Neuron (in vitro differentiated cells): ENCODE measurements around the gene SLC6A8.
A peak's percentile ranks its signal among the peaks of the same experiment; 100 is the strongest.

Experiments used
- H2AFZ ChIP-seq: one replicate; pipeline ENCODE4 v1.6.1; 2013; ENCODE audit warnings: low read depth, mild to moderate bottlenecking, inconsistent platforms, low read length, moderate library complexity
- H3K27me3 ChIP-seq: one replicate; pipeline ENCODE4 v1.6.1; 2013; ENCODE audit warnings: low read length; ENCODE audit not compliant: insufficient read depth
- H3K36me3 ChIP-seq: one replicate; pipeline ENCODE4 v1.6.1; 2013; ENCODE audit warnings: low read length; ENCODE audit not compliant: insufficient read depth
- H3K4me1 ChIP-seq: one replicate; pipeline ENCODE4 v1.6.1; 2013; ENCODE audit warnings: low read length; ENCODE audit not compliant: insufficient read depth
- H3K4me3 ChIP-seq: 2 replicates; pipeline ENCODE4 v1.5.1; 2013; ENCODE audit warnings: mild to moderate bottlenecking, low read length, moderate library complexity
- H3K9me3 ChIP-seq: one replicate; pipeline ENCODE4 v1.6.1; 2013; ENCODE audit warnings: low read length

SLC6A8 gene

DNA sequence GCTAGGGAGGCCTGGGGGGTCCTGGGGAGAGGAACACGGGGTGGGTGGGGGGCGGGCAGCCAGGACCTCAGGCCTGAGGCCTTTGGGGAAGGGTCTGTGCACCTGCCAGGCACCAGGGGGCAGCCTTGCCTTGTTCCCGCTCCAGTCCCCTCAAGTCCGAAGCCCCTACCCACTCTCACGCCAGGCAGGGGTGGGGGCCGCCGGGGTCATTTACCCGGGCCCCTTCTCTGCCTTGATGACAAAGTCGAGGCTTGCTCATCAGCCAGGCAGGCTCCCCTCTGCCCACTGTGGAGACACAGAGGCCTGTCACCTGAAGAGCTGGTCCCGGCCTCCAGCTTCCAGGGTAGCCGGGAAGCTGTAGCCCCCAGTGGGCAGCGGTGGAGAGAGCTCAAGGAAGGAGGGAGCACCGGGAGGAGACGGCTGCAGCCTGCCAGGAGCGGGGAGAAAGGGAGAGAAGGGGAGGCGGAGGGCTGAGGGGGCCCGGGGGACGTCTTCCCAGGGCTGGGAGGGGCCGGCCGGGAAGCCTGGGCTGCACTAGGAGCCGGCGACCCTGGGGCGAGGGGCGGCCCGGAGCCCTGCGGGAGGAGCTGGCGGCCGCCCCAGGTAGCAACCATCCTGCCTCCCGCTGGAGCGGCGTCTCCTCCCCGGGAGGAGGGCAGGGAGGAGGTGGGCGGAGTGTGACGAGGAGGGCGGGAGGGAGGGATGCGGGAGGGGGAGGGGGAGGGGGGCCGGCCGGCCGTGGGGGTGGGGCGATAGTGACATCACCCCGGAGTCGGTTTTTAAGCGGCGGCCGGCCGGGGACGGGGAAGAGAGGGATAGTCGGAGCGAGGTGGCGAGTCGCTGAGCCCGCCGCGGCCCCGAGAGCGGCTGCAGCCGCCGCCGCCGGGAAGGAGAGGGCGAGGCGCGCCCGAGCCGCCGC lies at the start of gene SLC6A8:
TSS of gene SLC6A8 (plus strand) at position 806 of the 919 bp plus-strand sequence. CDS start 649 bp downstream, outside the sequence.
- peaks cover 8% of the 10 kb centered on the region for H3K36me3 ChIP-seq
- peaks cover 42% of the 10 kb centered on the region for H3K4me1 ChIP-seq
- H3K27me3 ChIP-seq: no peaks in the 10 kb centered on the region
- H3K4me3 ChIP-seq: peak within 1 kb of the TSS; percentile 69
- no peaks in the 10 kb centered on the region for H3K9me3 ChIP-seq
- H2AFZ ChIP-seq: no peak within 1 kb of the TSS

GRCh38 chrX:153638041-153638371 lies 49.7 kb upstream of the SLC6A8 start:
- peaks cover 65% of the 10 kb centered on the region for H3K27me3 ChIP-seq
- H3K4me3 ChIP-seq: no peak overlapping the region
- H3K4me1 ChIP-seq: no peaks in the 10 kb centered on the region
- no peaks in the 10 kb centered on the region for H3K36me3 ChIP-seq
- H3K9me3 ChIP-seq: no peaks in the 10 kb centered on the region
- no peak overlapping the region for H2AFZ ChIP-seq

GRCh38 chrX:153638436-153639176 lies 49.1 kb upstream of the SLC6A8 start:
- Histone ChIP-seq H2AFZ (no peak overlapping the region), H3K4me3 (no peak overlapping the region), H3K4me1 (peaks cover 2% of the 10 kb centered on the region), H3K27me3 (peaks cover 67% of the 10 kb centered on the region), H3K9me3 (no peaks in the 10 kb centered on the region), H3K36me3 (no peaks in the 10 kb centered on the region)

- Histone ChIP-seq H3K36me3 (no peaks in the 10 kb centered on the region), H2AFZ (no peak overlapping the region), H3K4me3 (no peak overlapping the region), H3K9me3 (no peaks in the 10 kb centered on the region), H3K27me3 (peaks cover 71% of the 10 kb centered on the region), H3K4me1 (peaks cover 6% of the 10 kb centered on the region)
These were observed 48.3 kb upstream of the SLC6A8 start for GRCh38 chrX:153639177-153640044.

GRCh38 chrX:153640045-153640686 lies 47.6 kb upstream of the SLC6A8 start:
- no peak overlapping the region for H2AFZ ChIP-seq
- H3K9me3 ChIP-seq: no peaks in the 10 kb centered on the region
- peaks cover 7% of the 10 kb centered on the region for H3K4me1 ChIP-seq
- peaks cover 75% of the 10 kb centered on the region for H3K27me3 ChIP-seq
- no peak overlapping the region for H3K4me3 ChIP-seq
- no peaks in the 10 kb centered on the region for H3K36me3 ChIP-seq

DNA sequence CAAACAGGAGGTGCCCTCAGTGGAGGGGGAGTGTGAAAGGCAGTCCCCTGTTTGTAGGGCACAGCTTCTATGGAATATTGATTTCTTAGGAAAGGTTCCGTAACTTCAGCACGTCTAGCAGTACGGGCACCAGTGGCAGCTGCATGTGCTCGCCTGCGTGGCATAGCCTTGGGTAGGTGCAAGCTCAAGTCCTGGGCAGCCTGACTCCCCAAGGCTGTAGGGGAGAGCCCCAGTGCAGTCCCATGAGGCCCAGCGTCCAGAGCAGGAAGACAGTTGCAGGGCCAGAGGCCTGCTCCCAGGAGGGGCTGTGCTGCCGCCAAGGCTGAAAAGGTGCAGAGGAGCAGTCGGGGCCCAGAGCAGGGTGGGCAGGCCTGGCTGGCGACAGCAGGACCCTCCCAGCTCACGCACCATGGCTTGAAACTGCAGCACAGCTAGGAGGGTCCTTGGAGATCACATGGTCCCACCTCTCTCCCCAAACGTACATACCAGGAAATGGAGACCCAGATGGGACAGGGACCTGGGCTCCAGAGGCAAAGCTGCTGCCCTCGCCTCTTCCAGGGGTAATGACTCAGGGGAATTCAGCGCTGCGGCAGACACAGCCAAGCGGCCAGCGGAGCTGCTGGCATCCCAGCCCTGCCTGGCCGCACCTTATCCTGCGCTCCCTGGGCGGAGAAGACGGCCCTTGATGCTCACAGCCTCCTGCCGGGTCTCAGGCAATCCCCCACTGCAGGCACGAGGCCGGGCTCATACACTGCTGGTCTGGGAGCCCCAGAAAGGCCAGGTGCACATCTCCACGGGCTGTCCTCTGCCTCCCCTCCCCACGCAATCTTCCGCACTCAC lies 46.8 kb upstream of the SLC6A8 start:
- Histone ChIP-seq H3K27me3 (peaks cover 78% of the 10 kb centered on the region), H3K4me3 (no peak overlapping the region), H3K36me3 (no peaks in the 10 kb centered on the region), H2AFZ (no peak overlapping the region), H3K9me3 (no peaks in the 10 kb centered on the region), H3K4me1 (peaks cover 7% of the 10 kb centered on the region)

GRCh38 chrX:153641627-153642026 lies 46.1 kb upstream of the SLC6A8 start:
- H3K4me3 ChIP-seq: no peak overlapping the region
- no peaks in the 10 kb centered on the region for H3K36me3 ChIP-seq
- peaks cover 78% of the 10 kb centered on the region for H3K27me3 ChIP-seq
- H3K4me1 ChIP-seq: peaks cover 7% of the 10 kb centered on the region
- H2AFZ ChIP-seq: no peak overlapping the region
- H3K9me3 ChIP-seq: no peaks in the 10 kb centered on the region

DNA sequence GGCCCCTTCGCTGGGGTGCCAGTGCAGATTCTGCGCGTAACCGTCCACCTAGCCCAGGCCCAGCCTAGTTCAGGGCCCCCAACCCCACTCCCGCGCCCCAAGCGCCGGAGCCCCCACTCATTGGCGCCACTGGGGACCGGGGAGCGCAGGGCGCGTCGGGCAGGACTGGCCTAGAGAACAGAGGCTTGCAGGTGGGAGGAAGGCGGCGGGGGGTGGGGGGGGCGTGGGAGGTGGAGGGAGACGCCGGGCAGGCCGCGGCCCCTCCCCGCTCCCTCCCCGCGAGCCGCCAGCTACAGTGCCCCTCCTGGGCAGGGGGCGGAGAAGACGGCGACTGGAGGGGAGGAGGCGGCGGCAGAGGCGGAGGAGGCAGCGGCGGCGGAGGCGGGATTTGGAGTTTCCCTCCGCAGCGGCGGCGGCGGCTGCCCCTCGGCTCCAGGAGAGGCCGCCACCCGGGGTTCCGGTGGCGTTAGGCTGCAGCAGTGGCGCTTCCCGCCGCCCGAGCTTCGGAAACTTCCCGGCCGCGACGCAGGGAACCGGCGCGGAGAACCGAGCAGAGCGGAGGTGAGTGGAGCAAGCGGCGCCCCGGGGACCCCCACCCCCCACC lies 45.6 kb upstream of the SLC6A8 start:
- Histone ChIP-seq H3K36me3 (no peaks in the 10 kb centered on the region), H3K9me3 (no peaks in the 10 kb centered on the region), H2AFZ (no peak overlapping the region), H3K4me3 (no peak overlapping the region), H3K27me3 (peaks cover 76% of the 10 kb centered on the region), H3K4me1 (peaks cover 7% of the 10 kb centered on the region)

GRCh38 chrX:153642655-153643430 lies 44.9 kb upstream of the SLC6A8 start:
- Histone ChIP-seq H2AFZ (no peak overlapping the region), H3K9me3 (no peaks in the 10 kb centered on the region), H3K27me3 (peaks cover 71% of the 10 kb centered on the region), H3K36me3 (no peaks in the 10 kb centered on the region), H3K4me1 (peaks cover 7% of the 10 kb centered on the region), H3K4me3 (no peak overlapping the region)

- Histone ChIP-seq H3K9me3 (no peaks in the 10 kb centered on the region), H3K27me3 (peaks cover 69% of the 10 kb centered on the region), H3K4me3 (peak overlapping the region; percentile 14), H2AFZ (no peak overlapping the region), H3K36me3 (no peaks in the 10 kb centered on the region), H3K4me1 (peaks cover 7% of the 10 kb centered on the region)
These were observed 44.0 kb upstream of the SLC6A8 start for GRCh38 chrX:153643431-153644351.
